Mammary epithelial cell (primary cell): Measurements from ENCODE around the gene AARS2.

Experiments used
- CTCF ChIP-seq, 2 donors: IDR thresholded peaks in 1 of 2; conservative IDR thresholded peaks in 1 of 2; 2 replicates each; pipeline ENCODE4 v1.5.1; 2011 to 2012; ENCODE audit warnings: inconsistent platforms in 2 of 2, low read length in 2 of 2, mild to moderate bottlenecking in 2 of 2, control low read depth in 1 of 2, low read depth in 1 of 2; ENCODE audit not compliant: insufficient read depth in 1 of 2; ENCODE audit errors: extremely low read depth in 1 of 2
- EZH2 ChIP-seq: IDR thresholded peaks from 2 replicates; pipeline ENCODE4 v1.6.1; 2012; ENCODE audit warnings: low read length, inconsistent platforms, borderline replicate concordance

GRCh38 chr6:44327760-44328159 lies 14.6 kb upstream of the AARS2 start:
- TF ChIP-seq CTCF (conservative IDR thresholded peaks at IDR 0.05 in 1 of 2, IDR thresholded peaks at IDR 0.05 in 1 of 2; ENCODE audit: extremely low read depth in 1 of 2, insufficient read depth in 1 of 2, low read depth in 1 of 2, low read length in 2 of 2) (no peak), EZH2 (no peak)
